ENCODE results near the gene BLTP3B. TPM values are rescaled to one million over a fixed set of nuclear protein-coding genes. Genes with fewer than 3 reads are reported as not detected.

The BLTP3B gene
- total and polyA plus RNA-seq, 2 of the 13 experiments (the other 11 are each of a cell fraction or from before 2014, with no cell fraction given): 15.6 to 24.4 TPM

DNA sequence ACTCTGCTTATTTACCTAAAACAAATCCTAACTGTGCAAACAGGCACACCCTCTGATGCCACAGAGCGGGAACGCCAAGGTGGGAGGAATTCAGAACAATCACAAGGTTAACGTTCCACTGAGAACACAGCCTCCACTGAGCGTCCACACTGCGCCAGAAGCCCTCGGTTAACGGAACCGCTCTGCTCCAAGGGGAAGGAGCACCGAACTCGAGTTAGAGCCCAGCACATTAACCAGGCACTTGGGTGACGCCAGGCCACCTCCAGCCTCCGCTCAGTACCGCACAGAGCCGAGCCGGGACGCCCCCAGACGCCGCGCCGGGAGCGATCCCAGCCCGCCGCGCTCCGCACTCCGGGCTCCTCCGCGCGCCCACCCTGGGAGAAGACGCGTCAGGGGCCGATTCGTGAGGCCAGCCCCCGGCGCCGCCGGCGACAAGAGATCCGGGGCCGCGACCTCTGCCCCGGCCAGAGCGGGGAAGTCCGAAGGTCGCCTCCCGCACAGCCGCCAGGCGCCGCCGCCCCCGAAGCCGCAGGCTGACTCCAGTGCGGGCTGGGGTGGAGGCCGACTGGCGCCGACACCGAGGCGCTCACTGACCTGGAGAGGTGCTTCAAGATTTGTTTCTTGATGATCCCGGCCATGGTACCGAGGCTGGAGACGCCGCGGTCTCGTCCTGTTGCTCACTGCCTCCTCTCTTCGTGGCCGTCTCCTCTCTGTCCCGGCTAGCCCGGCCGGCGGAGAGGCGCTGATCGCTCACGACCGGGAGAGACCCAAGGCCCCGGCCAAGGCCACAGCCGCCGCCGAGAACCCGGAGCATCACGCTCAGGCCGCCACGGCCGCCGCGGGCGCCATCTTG lies 450 bp downstream of the BLTP3B start (continued):
- TF ChIP-seq ZNF234 (CRISPR knock-in tag; conservative IDR thresholded peaks at IDR 0.05) (no peak), ZMYM2 (CRISPR knock-in tag; IDR thresholded peaks at IDR 0.05) (peak; percentile 67; the same call in 1 of the 2 replicates), ZNF883 (CRISPR knock-in tag; IDR thresholded peaks at IDR 0.05; ENCODE audit: not compliant biosample characterization) (peak; percentile 68), ZNF788 (CRISPR knock-in tag; IDR thresholded peaks at IDR 0.05; ENCODE audit: borderline replicate concordance) (peak; percentile 30; the same call in 1 of the 2 replicates), THRA (CRISPR knock-in tag; IDR thresholded peaks at IDR 0.05; ENCODE audit: borderline replicate concordance) (peak; percentile 10; the same call in 1 of the 2 replicates), SNAPC2 (CRISPR knock-in tag; IDR thresholded peaks at IDR 0.05) (peak; percentile 17; the same call in 1 of the 2 replicates), E2F5 (CRISPR knock-in tag; conservative IDR thresholded peaks at IDR 0.05) (peak; percentile 71; the same call in 1 of the 2 replicates), ZC3H4 (CRISPR knock-in tag; IDR thresholded peaks at IDR 0.05; ENCODE audit: borderline replicate concordance) (no peak), ZNF530 (CRISPR knock-in tag; IDR thresholded peaks at IDR 0.05; ENCODE audit: low read depth) (no peak), FOXC1 (CRISPR knock-in tag; IDR thresholded peaks at IDR 0.05; ENCODE audit: borderline replicate concordance) (peak; percentile 95; the same call in 1 of the 2 replicates), ATF7 (IDR thresholded peaks at IDR 0.05) (no peak), ATF7 (CRISPR knock-in tag; IDR thresholded peaks at IDR 0.05) (no peak; the same call in 1 of the 2 replicates), PAX8 (CRISPR knock-in tag; IDR thresholded peaks at IDR 0.05; ENCODE audit: borderline replicate concordance) (no peak), EEA1 (CRISPR knock-in tag; IDR thresholded peaks at IDR 0.05; ENCODE audit: borderline replicate concordance) (peak; percentile 92), ZNF790 (CRISPR knock-in tag; IDR thresholded peaks at IDR 0.05; ENCODE audit: borderline replicate concordance) (no peak), ZMYM4 (CRISPR knock-in tag; IDR thresholded peaks at IDR 0.05) (peak; percentile 53), ZNF713 (CRISPR knock-in tag; IDR thresholded peaks at IDR 0.05) (0 out of 2 replicates have a peak, but pooled peaks have one; percentile 40), ARID2 (CRISPR knock-in tag; IDR thresholded peaks at IDR 0.05; ENCODE audit: borderline replicate concordance) (0 out of 2 replicates have a peak, but pooled peaks have one; percentile 25)
- TF ChIP-seq, protein P1, sequence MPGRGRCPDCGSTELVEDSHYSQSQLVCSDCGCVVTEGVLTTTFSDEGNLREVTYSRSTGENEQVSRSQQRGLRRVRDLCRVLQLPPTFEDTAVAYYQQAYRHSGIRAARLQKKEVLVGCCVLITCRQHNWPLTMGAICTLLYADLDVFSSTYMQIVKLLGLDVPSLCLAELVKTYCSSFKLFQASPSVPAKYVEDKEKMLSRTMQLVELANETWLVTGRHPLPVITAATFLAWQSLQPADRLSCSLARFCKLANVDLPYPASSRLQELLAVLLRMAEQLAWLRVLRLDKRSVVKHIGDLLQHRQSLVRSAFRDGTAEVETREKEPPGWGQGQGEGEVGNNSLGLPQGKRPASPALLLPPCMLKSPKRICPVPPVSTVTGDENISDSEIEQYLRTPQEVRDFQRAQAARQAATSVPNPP (CRISPR knock-in tag; IDR thresholded peaks at IDR 0.05): 0 out of 2 replicates have a peak, but pooled peaks have one; percentile 33
- TF ChIP-seq, protein P2, sequence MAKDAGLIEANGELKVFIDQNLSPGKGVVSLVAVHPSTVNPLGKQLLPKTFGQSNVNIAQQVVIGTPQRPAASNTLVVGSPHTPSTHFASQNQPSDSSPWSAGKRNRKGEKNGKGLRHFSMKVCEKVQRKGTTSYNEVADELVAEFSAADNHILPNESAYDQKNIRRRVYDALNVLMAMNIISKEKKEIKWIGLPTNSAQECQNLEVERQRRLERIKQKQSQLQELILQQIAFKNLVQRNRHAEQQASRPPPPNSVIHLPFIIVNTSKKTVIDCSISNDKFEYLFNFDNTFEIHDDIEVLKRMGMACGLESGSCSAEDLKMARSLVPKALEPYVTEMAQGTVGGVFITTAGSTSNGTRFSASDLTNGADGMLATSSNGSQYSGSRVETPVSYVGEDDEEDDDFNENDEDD (CRISPR knock-in tag; IDR thresholded peaks at IDR 0.05; ENCODE audit: borderline replicate concordance): peak; percentile 67; the same call in 1 of the 2 replicates
- TF ChIP-seq, protein P3, sequence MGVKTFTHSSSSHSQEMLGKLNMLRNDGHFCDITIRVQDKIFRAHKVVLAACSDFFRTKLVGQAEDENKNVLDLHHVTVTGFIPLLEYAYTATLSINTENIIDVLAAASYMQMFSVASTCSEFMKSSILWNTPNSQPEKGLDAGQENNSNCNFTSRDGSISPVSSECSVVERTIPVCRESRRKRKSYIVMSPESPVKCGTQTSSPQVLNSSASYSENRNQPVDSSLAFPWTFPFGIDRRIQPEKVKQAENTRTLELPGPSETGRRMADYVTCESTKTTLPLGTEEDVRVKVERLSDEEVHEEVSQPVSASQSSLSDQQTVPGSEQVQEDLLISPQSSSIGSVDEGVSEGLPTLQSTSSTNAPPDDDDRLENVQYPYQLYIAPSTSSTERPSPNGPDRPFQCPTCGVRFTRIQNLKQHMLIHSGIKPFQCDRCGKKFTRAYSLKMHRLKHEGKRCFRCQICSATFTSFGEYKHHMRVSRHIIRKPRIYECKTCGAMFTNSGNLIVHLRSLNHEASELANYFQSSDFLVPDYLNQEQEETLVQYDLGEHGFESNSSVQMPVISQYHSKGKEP (CRISPR knock-in tag; IDR thresholded peaks at IDR 0.05): 0 out of 2 replicates have a peak, but pooled peaks have one; percentile 31

All from HepG2 (cell line).